Measurements from ENCODE around the gene NXNL2. TPM values are rescaled to one million over a fixed set of nuclear protein-coding genes. Genes with fewer than 3 reads are reported as not detected.

The NXNL2 gene
- polyA plus RNA-seq, 3 donors, result 0.06 to 0.39 TPM; not detected in 1

Other genes starting within 250 kb of the NXNL2 start
- 10 to 100 TPM; 13.4 to 38.5 (median 23.3) TPM for gene SPIN1, start 146.7 kb upstream of the NXNL2 start, polyA plus RNA-seq